Measurements from ENCODE around the gene ROS1. TPM values are rescaled to one million over a fixed set of nuclear protein-coding genes. Genes with fewer than 3 reads are reported as not detected.

ROS1 gene
- polyA plus RNA-seq, 2 donors = not detected

DNA sequence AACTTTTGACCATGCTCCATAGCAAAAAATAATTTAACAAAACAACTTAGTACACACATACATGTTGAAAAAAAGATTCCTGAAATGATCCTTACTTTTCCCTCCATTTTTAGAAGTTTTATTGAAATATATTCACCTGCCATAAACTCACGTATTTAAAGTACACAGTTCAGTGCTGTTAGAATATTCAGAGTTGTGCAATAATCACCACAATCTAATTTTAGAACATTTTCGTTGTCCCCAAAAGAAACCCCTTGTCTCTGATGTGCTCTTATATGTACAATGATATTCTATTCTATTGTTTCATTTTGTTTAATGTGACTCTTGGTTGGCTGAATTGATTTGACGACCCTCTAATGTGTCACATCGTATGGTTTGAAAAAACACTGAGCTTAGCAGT, 15.9 kb downstream of the ROS1 start:
- no peaks in the 10 kb centered on the region for H3K36me3 ChIP-seq (ENCODE audit: control insufficient read depth in 2 of 2, insufficient read depth in 2 of 2, low read length in 1 of 2)
- WGBS, 2 donors = 62 to 66% methylated on average over 4 of the region's 4 CpGs
- no peaks in the 10 kb centered on the region for H3K9me3 ChIP-seq (ENCODE audit: control insufficient read depth in 2 of 2, insufficient read depth in 1 of 2, low read depth in 1 of 2, low read length in 1 of 2)
- no peaks in the 10 kb centered on the region for H3K27me3 ChIP-seq (ENCODE audit: control insufficient read depth in 1 of 2, insufficient read depth in 2 of 2, low read length in 2 of 2)
- no peak overlapping the region for H3K27ac ChIP-seq (ENCODE audit: low read depth in 2 of 2, low read length in 1 of 2)
- H3K4me3 ChIP-seq (ENCODE audit: low read depth in 1 of 2, low read length in 2 of 2) = no peak overlapping the region
- no peaks in the 10 kb centered on the region for H3K4me1 ChIP-seq (ENCODE audit: control insufficient read depth in 2 of 2, insufficient read depth in 2 of 2, low read length in 1 of 2)

- whole genome bisulfite sequencing, 2 donors = 77 to 78% methylated on average over 11 of the region's 11 CpGs
- Histone ChIP-seq H3K27me3 (ENCODE audit: control insufficient read depth in 1 of 2, insufficient read depth in 2 of 2, low read length in 2 of 2) (no peaks in the 10 kb centered on the region), H3K36me3 (ENCODE audit: control insufficient read depth in 2 of 2, insufficient read depth in 2 of 2, low read length in 1 of 2) (no peaks in the 10 kb centered on the region), H3K4me3 (ENCODE audit: low read depth in 1 of 2, low read length in 2 of 2) (no peak overlapping the region), H3K4me1 (ENCODE audit: control insufficient read depth in 2 of 2, insufficient read depth in 2 of 2, low read length in 1 of 2) (no peaks in the 10 kb centered on the region), H3K9me3 (ENCODE audit: control insufficient read depth in 2 of 2, insufficient read depth in 1 of 2, low read depth in 1 of 2, low read length in 1 of 2) (no peaks in the 10 kb centered on the region), H3K27ac (ENCODE audit: low read depth in 2 of 2, low read length in 1 of 2) (no peak overlapping the region)
Measured at GRCh38 chr6:117409420-117409819, 16.3 kb downstream of the ROS1 start.

GRCh38 chr6:117404548-117404947, 21.2 kb downstream of the ROS1 start:
- H3K36me3 ChIP-seq (ENCODE audit: control insufficient read depth in 2 of 2, insufficient read depth in 2 of 2, low read length in 1 of 2) = no peaks in the 10 kb centered on the region
- no peak overlapping the region for H3K27ac ChIP-seq (ENCODE audit: low read depth in 2 of 2, low read length in 1 of 2)
- H3K4me3 ChIP-seq (ENCODE audit: low read depth in 1 of 2, low read length in 2 of 2) = no peak overlapping the region
- H3K9me3 ChIP-seq (ENCODE audit: control insufficient read depth in 2 of 2, insufficient read depth in 1 of 2, low read depth in 1 of 2, low read length in 1 of 2) = no peaks in the 10 kb centered on the region
- 64% methylated on average over 1 of the region's 1 CpG for WGBS, 2 donors
- H3K4me1 ChIP-seq (ENCODE audit: control insufficient read depth in 2 of 2, insufficient read depth in 2 of 2, low read length in 1 of 2) = no peaks in the 10 kb centered on the region
- H3K27me3 ChIP-seq (ENCODE audit: control insufficient read depth in 1 of 2, insufficient read depth in 2 of 2, low read length in 2 of 2) = no peaks in the 10 kb centered on the region

DNA sequence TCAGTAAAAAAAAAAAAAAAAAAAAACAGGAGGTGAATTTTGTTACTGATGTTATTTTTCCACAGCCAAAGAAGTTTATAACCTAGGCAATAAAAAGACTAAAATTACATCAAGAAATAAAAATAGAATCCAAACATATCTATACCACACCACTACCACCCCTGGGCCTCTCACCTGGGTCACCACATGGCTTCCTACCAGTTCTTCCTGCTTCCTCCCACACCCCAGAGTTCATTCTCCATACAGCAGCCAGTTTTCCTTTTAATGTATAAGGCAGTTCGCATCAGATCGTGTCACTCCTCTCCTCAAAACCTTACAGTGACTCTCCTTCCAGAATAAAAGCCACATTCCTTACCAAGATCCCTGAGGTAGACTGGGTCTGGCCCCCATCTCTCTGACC, 23.9 kb downstream of the ROS1 start:
- Histone ChIP-seq H3K4me3 (ENCODE audit: low read depth in 1 of 2, low read length in 2 of 2) (no peak overlapping the region), H3K36me3 (ENCODE audit: control insufficient read depth in 2 of 2, insufficient read depth in 2 of 2, low read length in 1 of 2) (no peaks in the 10 kb centered on the region), H3K27ac (ENCODE audit: low read depth in 2 of 2, low read length in 1 of 2) (no peak overlapping the region), H3K4me1 (ENCODE audit: control insufficient read depth in 2 of 2, insufficient read depth in 2 of 2, low read length in 1 of 2) (no peaks in the 10 kb centered on the region), H3K27me3 (ENCODE audit: control insufficient read depth in 1 of 2, insufficient read depth in 2 of 2, low read length in 2 of 2) (no peaks in the 10 kb centered on the region), H3K9me3 (ENCODE audit: control insufficient read depth in 2 of 2, insufficient read depth in 1 of 2, low read depth in 1 of 2, low read length in 1 of 2) (no peaks in the 10 kb centered on the region)
- WGBS, 2 donors = 68 to 71% methylated on average over 2 of the region's 2 CpGs

DNA sequence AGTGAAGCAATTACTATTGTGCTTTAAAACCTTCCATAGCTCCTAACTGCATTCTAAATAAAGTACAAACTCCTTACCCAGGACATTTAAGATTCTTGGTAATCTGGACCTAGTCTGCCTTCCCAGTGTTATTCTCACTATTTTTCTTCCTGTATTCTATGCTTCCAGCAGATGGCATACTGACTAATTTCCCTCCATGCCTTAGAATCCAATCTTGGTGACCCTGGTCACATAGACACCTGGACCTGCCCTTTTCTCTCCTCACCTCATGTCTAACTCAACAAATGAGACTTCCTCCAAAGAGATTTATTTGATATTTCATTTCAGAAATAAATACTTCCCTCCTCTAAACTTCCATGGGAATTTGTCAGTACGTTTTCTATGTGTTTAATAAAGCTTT, 25.8 kb downstream of the ROS1 start:
- no peak overlapping the region for H3K4me3 ChIP-seq (ENCODE audit: low read depth in 1 of 2, low read length in 2 of 2)
- H3K4me1 ChIP-seq (ENCODE audit: control insufficient read depth in 2 of 2, insufficient read depth in 2 of 2, low read length in 1 of 2) = no peaks in the 10 kb centered on the region
- H3K27ac ChIP-seq (ENCODE audit: low read depth in 2 of 2, low read length in 1 of 2) = no peak overlapping the region
- H3K9me3 ChIP-seq (ENCODE audit: control insufficient read depth in 2 of 2, insufficient read depth in 1 of 2, low read depth in 1 of 2, low read length in 1 of 2) = no peaks in the 10 kb centered on the region
- H3K36me3 ChIP-seq (ENCODE audit: control insufficient read depth in 2 of 2, insufficient read depth in 2 of 2, low read length in 1 of 2) = no peaks in the 10 kb centered on the region
- 42 to 52% methylated on average over 1 of the region's 1 CpG for WGBS, 2 donors
- no peaks in the 10 kb centered on the region for H3K27me3 ChIP-seq (ENCODE audit: control insufficient read depth in 1 of 2, insufficient read depth in 2 of 2, low read length in 2 of 2)

GRCh38 chr6:117399126-117399525, 26.6 kb downstream of the ROS1 start:
- H3K27ac ChIP-seq (ENCODE audit: low read depth in 2 of 2, low read length in 1 of 2) = no peak overlapping the region
- H3K27me3 ChIP-seq (ENCODE audit: control insufficient read depth in 1 of 2, insufficient read depth in 2 of 2, low read length in 2 of 2) = no peaks in the 10 kb centered on the region
- no peaks in the 10 kb centered on the region for H3K36me3 ChIP-seq (ENCODE audit: control insufficient read depth in 2 of 2, insufficient read depth in 2 of 2, low read length in 1 of 2)
- no peaks in the 10 kb centered on the region for H3K4me1 ChIP-seq (ENCODE audit: control insufficient read depth in 2 of 2, insufficient read depth in 2 of 2, low read length in 1 of 2)
- no peaks in the 10 kb centered on the region for H3K9me3 ChIP-seq (ENCODE audit: control insufficient read depth in 2 of 2, insufficient read depth in 1 of 2, low read depth in 1 of 2, low read length in 1 of 2)
- 87 to 90% methylated on average over 5 of the region's 5 CpGs for WGBS, 2 donors
- H3K4me3 ChIP-seq (ENCODE audit: low read depth in 1 of 2, low read length in 2 of 2) = no peak overlapping the region

GRCh38 chr6:117397536-117398227, 28.1 kb downstream of the ROS1 start:
- no peaks in the 10 kb centered on the region for H3K4me1 ChIP-seq (ENCODE audit: control insufficient read depth in 2 of 2, insufficient read depth in 2 of 2, low read length in 1 of 2)
- no peaks in the 10 kb centered on the region for H3K9me3 ChIP-seq (ENCODE audit: control insufficient read depth in 2 of 2, insufficient read depth in 1 of 2, low read depth in 1 of 2, low read length in 1 of 2)
- no peak overlapping the region for H3K27ac ChIP-seq (ENCODE audit: low read depth in 2 of 2, low read length in 1 of 2)
- H3K36me3 ChIP-seq (ENCODE audit: control insufficient read depth in 2 of 2, insufficient read depth in 2 of 2, low read length in 1 of 2) = no peaks in the 10 kb centered on the region
- 45 to 52% methylated on average over 3 of the region's 3 CpGs for WGBS, 2 donors
- H3K4me3 ChIP-seq (ENCODE audit: low read depth in 1 of 2, low read length in 2 of 2) = no peak overlapping the region
- no peaks in the 10 kb centered on the region for H3K27me3 ChIP-seq (ENCODE audit: control insufficient read depth in 1 of 2, insufficient read depth in 2 of 2, low read length in 2 of 2)

- no peaks in the 10 kb centered on the region for H3K4me1 ChIP-seq (ENCODE audit: control insufficient read depth in 2 of 2, insufficient read depth in 2 of 2, low read length in 1 of 2)
- H3K27me3 ChIP-seq (ENCODE audit: control insufficient read depth in 1 of 2, insufficient read depth in 2 of 2, low read length in 2 of 2) = no peaks in the 10 kb centered on the region
- no peak overlapping the region for H3K4me3 ChIP-seq (ENCODE audit: low read depth in 1 of 2, low read length in 2 of 2)
- WGBS, 2 donors = 19 to 20% methylated on average over 4 of the region's 4 CpGs
- H3K27ac ChIP-seq (ENCODE audit: low read depth in 2 of 2, low read length in 1 of 2) = no peak overlapping the region
- H3K36me3 ChIP-seq (ENCODE audit: control insufficient read depth in 2 of 2, insufficient read depth in 2 of 2, low read length in 1 of 2) = no peaks in the 10 kb centered on the region
- H3K9me3 ChIP-seq (ENCODE audit: control insufficient read depth in 2 of 2, insufficient read depth in 1 of 2, low read depth in 1 of 2, low read length in 1 of 2) = no peaks in the 10 kb centered on the region
Measured at GRCh38 chr6:117396228-117396627, 29.5 kb downstream of the ROS1 start.

GRCh38 chr6:117395164-117395563, 30.6 kb downstream of the ROS1 start:
- Histone ChIP-seq H3K4me3 (ENCODE audit: low read depth in 1 of 2, low read length in 2 of 2) (no peak overlapping the region), H3K27ac (ENCODE audit: low read depth in 2 of 2, low read length in 1 of 2) (no peak overlapping the region), H3K9me3 (ENCODE audit: control insufficient read depth in 2 of 2, insufficient read depth in 1 of 2, low read depth in 1 of 2, low read length in 1 of 2) (no peaks in the 10 kb centered on the region), H3K36me3 (ENCODE audit: control insufficient read depth in 2 of 2, insufficient read depth in 2 of 2, low read length in 1 of 2) (no peaks in the 10 kb centered on the region), H3K27me3 (ENCODE audit: control insufficient read depth in 1 of 2, insufficient read depth in 2 of 2, low read length in 2 of 2) (no peaks in the 10 kb centered on the region), H3K4me1 (ENCODE audit: control insufficient read depth in 2 of 2, insufficient read depth in 2 of 2, low read length in 1 of 2) (no peaks in the 10 kb centered on the region)
- 6 to 21% methylated on average over 1 of the region's 1 CpG for WGBS, 2 donors

GRCh38 chr6:117393045-117393444, 32.7 kb downstream of the ROS1 start:
- 78 to 81% methylated on average over 2 of the region's 2 CpGs for WGBS, 2 donors
- H3K9me3 ChIP-seq (ENCODE audit: control insufficient read depth in 2 of 2, insufficient read depth in 1 of 2, low read depth in 1 of 2, low read length in 1 of 2) = no peaks in the 10 kb centered on the region
- no peaks in the 10 kb centered on the region for H3K27me3 ChIP-seq (ENCODE audit: control insufficient read depth in 1 of 2, insufficient read depth in 2 of 2, low read length in 2 of 2)
- no peak overlapping the region for H3K27ac ChIP-seq (ENCODE audit: low read depth in 2 of 2, low read length in 1 of 2)
- H3K36me3 ChIP-seq (ENCODE audit: control insufficient read depth in 2 of 2, insufficient read depth in 2 of 2, low read length in 1 of 2) = no peaks in the 10 kb centered on the region
- no peaks in the 10 kb centered on the region for H3K4me1 ChIP-seq (ENCODE audit: control insufficient read depth in 2 of 2, insufficient read depth in 2 of 2, low read length in 1 of 2)
- H3K4me3 ChIP-seq (ENCODE audit: low read depth in 1 of 2, low read length in 2 of 2) = no peak overlapping the region

Measured in esophagus (tissue), 2 donors.